Measurements from ENCODE around the gene MGAT4C. TPM values are rescaled to one million over a fixed set of nuclear protein-coding genes. Genes with fewer than 3 reads are reported as not detected.

MGAT4C gene
- polyA plus RNA-seq, 6 donors from 2014 or later, result not detected

- ATAC-seq (ENCODE audit: low read depth in 2 of 2) (no peak), DNase-seq (no peak)
- no peak overlapping the region for H3K27ac Mint-ChIP-seq
- H3K4me1 Mint-ChIP-seq, result no peaks in the 10 kb centered on the region
- H3K36me3 Mint-ChIP-seq, result no peaks in the 10 kb centered on the region
- H3K27me3 Mint-ChIP-seq, result no peaks in the 10 kb centered on the region
- H3K4me3 Mint-ChIP-seq, result no peak overlapping the region
- H3K9me3 Mint-ChIP-seq, result no peaks in the 10 kb centered on the region
Observed at GRCh38 chr12:85975716-85976115, 280.5 kb downstream of the MGAT4C start.

GRCh38 chr12:85971800-85972199, 284.4 kb downstream of the MGAT4C start:
- no peaks in the 10 kb centered on the region for H3K4me1 Mint-ChIP-seq
- no peaks in the 10 kb centered on the region for H3K9me3 Mint-ChIP-seq
- H3K27ac Mint-ChIP-seq, result no peak overlapping the region
- H3K4me3 Mint-ChIP-seq, result no peak overlapping the region
- H3K27me3 Mint-ChIP-seq, result no peaks in the 10 kb centered on the region
- ATAC-seq (ENCODE audit: low read depth in 2 of 2), result no peak
- no peaks in the 10 kb centered on the region for H3K36me3 Mint-ChIP-seq
- DNase-seq, result no peak

- Mint-ChIP-seq H3K36me3 (no peaks in the 10 kb centered on the region), H3K27ac (no peak overlapping the region), H3K27me3 (no peaks in the 10 kb centered on the region), H3K9me3 (peaks cover 0 to 2% (median 0%) of the 10 kb centered on the region in 7 donors), H3K4me3 (no peak overlapping the region), H3K4me1 (no peaks in the 10 kb centered on the region)
- ATAC-seq (ENCODE audit: low read depth in 2 of 2) (no peak), DNase-seq (no peak)
Observed at GRCh38 chr12:85968606-85969005, 287.6 kb downstream of the MGAT4C start.

GRCh38 chr12:85963326-85963725, 292.9 kb downstream of the MGAT4C start:
- Mint-ChIP-seq H3K4me1 (no peaks in the 10 kb centered on the region), H3K27ac (no peak overlapping the region), H3K9me3 (peaks cover 0 to 2% (median 0%) of the 10 kb centered on the region in 7 donors), H3K27me3 (no peaks in the 10 kb centered on the region), H3K36me3 (no peaks in the 10 kb centered on the region), H3K4me3 (no peak overlapping the region)
- no peak for ATAC-seq (ENCODE audit: low read depth in 2 of 2)
- no peak for DNase-seq

GRCh38 chr12:85956081-85956480, 300.1 kb downstream of the MGAT4C start:
- ATAC-seq (ENCODE audit: low read depth in 2 of 2) (no peak), DNase-seq (no peak)
- no peaks in the 10 kb centered on the region for H3K9me3 Mint-ChIP-seq
- no peak overlapping the region for H3K4me3 Mint-ChIP-seq
- no peaks in the 10 kb centered on the region for H3K4me1 Mint-ChIP-seq
- H3K27me3 Mint-ChIP-seq, result no peaks in the 10 kb centered on the region
- H3K36me3 Mint-ChIP-seq, result no peaks in the 10 kb centered on the region
- H3K27ac Mint-ChIP-seq, result no peak overlapping the region

GRCh38 chr12:85955127-85955526, 301.1 kb downstream of the MGAT4C start:
- DNase-seq (no peak), ATAC-seq (ENCODE audit: low read depth in 2 of 2) (no peak)
- Mint-ChIP-seq H3K36me3 (no peaks in the 10 kb centered on the region), H3K4me3 (no peak overlapping the region), H3K4me1 (no peaks in the 10 kb centered on the region), H3K27me3 (no peaks in the 10 kb centered on the region), H3K9me3 (no peaks in the 10 kb centered on the region), H3K27ac (no peak overlapping the region)

GRCh38 chr12:85951823-85952222, 304.4 kb downstream of the MGAT4C start:
- Mint-ChIP-seq H3K9me3 (peaks cover 0 to 6% (median 0%) of the 10 kb centered on the region in 7 donors), H3K4me1 (no peaks in the 10 kb centered on the region), H3K36me3 (no peaks in the 10 kb centered on the region), H3K27me3 (no peaks in the 10 kb centered on the region), H3K4me3 (no peak overlapping the region), H3K27ac (no peak overlapping the region)
- ATAC-seq (ENCODE audit: low read depth in 2 of 2), result no peak
- no peak for DNase-seq

- DNase-seq (no peak), ATAC-seq (ENCODE audit: low read depth in 2 of 2) (no peak)
- Mint-ChIP-seq H3K27me3 (no peaks in the 10 kb centered on the region), H3K4me3 (no peak overlapping the region), H3K4me1 (no peaks in the 10 kb centered on the region), H3K36me3 (no peaks in the 10 kb centered on the region), H3K27ac (no peak overlapping the region), H3K9me3 (peaks cover 0 to 11% (median 3%) of the 10 kb centered on the region in 7 donors)
Observed at GRCh38 chr12:85949253-85949652, 306.9 kb downstream of the MGAT4C start.

- no peak overlapping the region for H3K27ac Mint-ChIP-seq
- ATAC-seq (ENCODE audit: low read depth in 2 of 2) (no peak), DNase-seq (no peak)
- H3K4me3 Mint-ChIP-seq, result no peak overlapping the region
- H3K4me1 Mint-ChIP-seq, result no peaks in the 10 kb centered on the region
- peaks cover 0 to 11% (median 3%) of the 10 kb centered on the region in 7 donors for H3K9me3 Mint-ChIP-seq
- H3K36me3 Mint-ChIP-seq, result no peaks in the 10 kb centered on the region
- H3K27me3 Mint-ChIP-seq, result no peaks in the 10 kb centered on the region
Observed at GRCh38 chr12:85948340-85948739, 307.9 kb downstream of the MGAT4C start.

- Mint-ChIP-seq H3K4me3 (no peak overlapping the region), H3K9me3 (peaks cover 0 to 11% (median 3%) of the 10 kb centered on the region in 7 donors), H3K4me1 (no peaks in the 10 kb centered on the region), H3K27me3 (no peaks in the 10 kb centered on the region), H3K27ac (no peak overlapping the region), H3K36me3 (no peaks in the 10 kb centered on the region)
- no peak for ATAC-seq (ENCODE audit: low read depth in 2 of 2)
- DNase-seq, result no peak
Observed at GRCh38 chr12:85947286-85947685, 308.9 kb downstream of the MGAT4C start.

- Mint-ChIP-seq H3K36me3 (no peaks in the 10 kb centered on the region), H3K4me3 (no peak overlapping the region), H3K27me3 (no peaks in the 10 kb centered on the region), H3K27ac (no peak overlapping the region), H3K4me1 (no peaks in the 10 kb centered on the region), H3K9me3 (peaks cover 0 to 11% (median 3%) of the 10 kb centered on the region in 7 donors)
- DNase-seq (no peak), ATAC-seq (ENCODE audit: low read depth in 2 of 2) (no peak)
Observed at GRCh38 chr12:85946375-85946774, 309.8 kb downstream of the MGAT4C start.

GRCh38 chr12:85927166-85927565, 329.0 kb downstream of the MGAT4C start:
- Mint-ChIP-seq H3K4me3 (no peak overlapping the region), H3K4me1 (no peaks in the 10 kb centered on the region)
- ATAC-seq (ENCODE audit: low read depth in 2 of 2), result no peak

GRCh38 chr12:85923767-85924331, 332.3 kb downstream of the MGAT4C start:
- Mint-ChIP-seq H3K4me3 (no peak overlapping the region), H3K27ac (no peak overlapping the region), H3K36me3 (no peaks in the 10 kb centered on the region), H3K9me3 (peaks cover 0 to 5% (median 2%) of the 10 kb centered on the region in 7 donors), H3K27me3 (no peaks in the 10 kb centered on the region), H3K4me1 (no peaks in the 10 kb centered on the region)
- ATAC-seq (ENCODE audit: low read depth in 2 of 2), result no peak
- no peak for DNase-seq

More at GRCh38 chr12:85927166-85927565, 329.0 kb downstream of the MGAT4C start:
- Mint-ChIP-seq H3K27me3 (no peaks in the 10 kb centered on the region), H3K9me3 (peaks cover 0 to 5% (median 2%) of the 10 kb centered on the region in 7 donors), H3K36me3 (no peaks in the 10 kb centered on the region), H3K27ac (no peak overlapping the region)
- no peak for DNase-seq

- no peaks in the 10 kb centered on the region for H3K36me3 Mint-ChIP-seq
- H3K4me1 Mint-ChIP-seq, result no peaks in the 10 kb centered on the region
- no peak overlapping the region for H3K4me3 Mint-ChIP-seq
- no peak overlapping the region for H3K27ac Mint-ChIP-seq
- ATAC-seq (ENCODE audit: low read depth in 2 of 2) (no peak), DNase-seq (no peak)
- no peaks in the 10 kb centered on the region for H3K27me3 Mint-ChIP-seq
- H3K9me3 Mint-ChIP-seq, result peaks cover 0 to 2% (median 0%) of the 10 kb centered on the region in 7 donors
Observed at GRCh38 chr12:85920324-85920947, 335.8 kb downstream of the MGAT4C start.

Data from naive B cell (primary cell).